Upper lobe of right lung (tissue), 1 donor: ENCODE data around the gene TPD52L1. TPM values are rescaled to one million over a fixed set of nuclear protein-coding genes. Genes with fewer than 3 reads are reported as not detected.

Experiments used
- ATAC-seq: fragments of 200-7000 bp; cut with Tn5 transposase; one replicate; pipeline ENCODE4 v1.9.1; 2020; ENCODE audit warnings: mild to moderate bottlenecking, moderate library complexity
- DNase-seq: peaks from one replicate; pipeline ENCODE4 v3.0.0-alpha.2; 2020
- H3K27ac ChIP-seq: fragments of 200-600 bp; one replicate; pipeline ENCODE4 v1.8.0; 2022
- H3K27me3 ChIP-seq: fragments of 200-600 bp; one replicate; pipeline ENCODE4 v1.8.0; 2022; ENCODE audit warnings: mild to moderate bottlenecking
- H3K36me3 ChIP-seq: fragments of 200-600 bp; one replicate; pipeline ENCODE4 v1.8.0; 2022
- H3K4me1 ChIP-seq: fragments of 200-600 bp; one replicate; pipeline ENCODE4 v1.8.0; 2022
- H3K4me3 ChIP-seq: fragments of 200-600 bp; one replicate; pipeline ENCODE4 v1.8.0; 2022; ENCODE audit warnings: mild to moderate bottlenecking
- H3K9me3 ChIP-seq: fragments of 200-600 bp; one replicate; pipeline ENCODE4 v1.8.0; 2022
- intact Hi-C: fragments of 100-400 bp; cut with DNase I; formaldehyde crosslinking; loops from one replicate; pipeline ENCODE4 v1.11.0; 2022
- total RNA-seq: library from RNA; stranded (reverse); fragmentation: NEBNext Ultra II Directional; extraction: Animal tissue kit (Norgen Biotek cat#: 25700); gene quantifications from one replicate; pipeline ENCODE4 v1.2.1, GENCODE V29; 2021
- TF ChIP-seq, protein P1 (sequence below): fragments of 200-600 bp; IDR thresholded peaks from one replicate; pipeline ENCODE4 v1.8.0; 2022; ENCODE audit warnings: antibody characterized with exemption
- donor health status: DM: no; HTN: yes; CAD: no; lungs with severe emphysema.

The TPD52L1 gene
- total RNA-seq, 1 donor from 2014 or later, result 24.5 TPM

DNA sequence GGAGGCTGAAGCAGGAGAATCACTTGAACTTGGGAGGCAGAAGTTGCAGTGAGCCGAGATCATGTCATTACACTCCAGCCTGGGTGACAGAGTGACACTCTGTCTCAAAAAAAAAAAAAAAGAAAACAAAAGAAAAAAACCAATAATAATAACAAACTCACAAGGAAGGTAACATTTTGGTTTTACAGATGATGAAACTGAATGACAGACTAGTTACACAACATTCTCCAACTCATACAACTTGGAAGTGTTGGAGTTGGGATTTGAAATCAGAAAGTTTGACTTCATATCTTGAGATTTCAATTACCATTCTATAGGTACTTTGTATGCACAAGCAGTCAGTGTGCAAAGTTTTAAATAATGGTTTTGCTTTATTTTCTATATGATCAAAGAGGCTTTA is 10.2 kb downstream of the TPD52L1 start:
- Histone ChIP-seq H3K27me3 (no peaks in the 10 kb centered on the region), H3K9me3 (no peaks in the 10 kb centered on the region), H3K36me3 (no peaks in the 10 kb centered on the region), H3K4me1 (no peaks in the 10 kb centered on the region), H3K4me3 (no peak overlapping the region), H3K27ac (no peak overlapping the region)
- intact Hi-C loops, result no loop called here
- TF ChIP-seq, protein P1, sequence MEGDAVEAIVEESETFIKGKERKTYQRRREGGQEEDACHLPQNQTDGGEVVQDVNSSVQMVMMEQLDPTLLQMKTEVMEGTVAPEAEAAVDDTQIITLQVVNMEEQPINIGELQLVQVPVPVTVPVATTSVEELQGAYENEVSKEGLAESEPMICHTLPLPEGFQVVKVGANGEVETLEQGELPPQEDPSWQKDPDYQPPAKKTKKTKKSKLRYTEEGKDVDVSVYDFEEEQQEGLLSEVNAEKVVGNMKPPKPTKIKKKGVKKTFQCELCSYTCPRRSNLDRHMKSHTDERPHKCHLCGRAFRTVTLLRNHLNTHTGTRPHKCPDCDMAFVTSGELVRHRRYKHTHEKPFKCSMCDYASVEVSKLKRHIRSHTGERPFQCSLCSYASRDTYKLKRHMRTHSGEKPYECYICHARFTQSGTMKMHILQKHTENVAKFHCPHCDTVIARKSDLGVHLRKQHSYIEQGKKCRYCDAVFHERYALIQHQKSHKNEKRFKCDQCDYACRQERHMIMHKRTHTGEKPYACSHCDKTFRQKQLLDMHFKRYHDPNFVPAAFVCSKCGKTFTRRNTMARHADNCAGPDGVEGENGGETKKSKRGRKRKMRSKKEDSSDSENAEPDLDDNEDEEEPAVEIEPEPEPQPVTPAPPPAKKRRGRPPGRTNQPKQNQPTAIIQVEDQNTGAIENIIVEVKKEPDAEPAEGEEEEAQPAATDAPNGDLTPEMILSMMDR, result no peak
- no peak for ATAC-seq
- no peak for DNase-seq

DNA sequence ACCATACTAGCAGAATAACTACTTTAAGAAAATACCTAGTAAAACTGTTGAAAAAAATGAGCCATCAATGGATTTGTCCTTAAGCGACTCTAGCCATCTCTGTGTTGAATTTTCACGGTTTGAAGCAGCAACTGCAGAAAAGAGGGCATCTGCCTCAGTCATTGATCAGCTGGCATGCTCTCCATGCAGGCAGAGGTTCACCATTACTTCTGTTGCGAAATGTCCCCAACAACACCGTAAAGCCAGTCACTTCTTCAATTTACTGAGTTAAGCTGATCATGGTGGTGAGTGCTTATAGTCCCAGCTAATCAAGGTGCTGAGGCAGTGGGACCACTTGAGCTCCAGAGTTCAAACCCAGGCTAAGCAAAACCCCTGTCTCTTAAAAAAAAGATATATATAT is 11.1 kb downstream of the TPD52L1 start:
- no peak overlapping the region for H3K27ac ChIP-seq
- H3K36me3 ChIP-seq, result no peaks in the 10 kb centered on the region
- intact Hi-C loops, result no loop called here
- no peaks in the 10 kb centered on the region for H3K4me1 ChIP-seq
- ATAC-seq (no peak), DNase-seq (no peak)
- H3K9me3 ChIP-seq, result no peaks in the 10 kb centered on the region
- no peaks in the 10 kb centered on the region for H3K27me3 ChIP-seq
- TF ChIP-seq, protein P1, result no peak
- H3K4me3 ChIP-seq, result no peak overlapping the region

DNA sequence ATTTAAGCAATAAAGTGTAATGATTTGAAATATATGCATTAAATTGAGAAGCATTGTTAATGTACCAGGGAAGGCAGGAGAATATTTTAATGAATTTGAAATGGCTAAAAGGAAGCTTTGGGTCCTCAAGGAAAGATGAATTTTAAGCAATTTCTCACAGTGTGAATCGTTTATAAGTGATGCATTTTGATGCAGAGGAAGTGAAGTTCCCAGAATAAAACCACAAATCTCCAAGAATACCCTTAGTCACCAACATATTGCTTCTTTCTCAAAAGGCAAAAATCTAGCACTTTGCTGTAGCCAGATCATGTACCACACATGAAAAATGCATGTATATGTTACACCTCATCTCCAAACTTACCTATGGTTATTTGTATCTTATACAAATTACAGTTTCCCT is 11.7 kb downstream of the TPD52L1 start:
- no peaks in the 10 kb centered on the region for H3K4me1 ChIP-seq
- no peak overlapping the region for H3K4me3 ChIP-seq
- intact Hi-C loops, result no loop called here
- H3K36me3 ChIP-seq, result no peaks in the 10 kb centered on the region
- no peaks in the 10 kb centered on the region for H3K9me3 ChIP-seq
- DNase-seq (no peak), ATAC-seq (no peak)
- TF ChIP-seq, protein P1, result no peak
- no peaks in the 10 kb centered on the region for H3K27me3 ChIP-seq
- no peak overlapping the region for H3K27ac ChIP-seq

DNA sequence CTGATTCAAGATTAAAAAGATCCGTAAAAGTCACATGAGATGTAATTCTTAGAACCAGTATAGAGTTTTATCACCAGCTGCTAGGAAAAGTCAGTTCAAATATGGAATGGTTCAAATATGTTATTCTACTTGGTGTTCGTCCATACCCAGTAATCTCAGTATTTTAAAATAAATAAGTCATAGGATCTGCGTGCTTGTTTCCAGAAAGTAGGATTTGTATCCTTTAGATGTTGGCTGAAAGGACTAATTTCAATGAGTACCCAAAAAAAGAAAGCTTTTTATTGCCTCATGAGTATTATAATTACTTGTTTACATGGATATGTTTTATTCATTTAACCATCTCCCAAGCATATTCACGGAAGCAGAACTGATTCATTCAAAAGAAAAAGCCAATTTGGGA is 12.2 kb downstream of the TPD52L1 start:
- intact Hi-C loops, result no loop called here
- TF ChIP-seq, protein P1, result no peak

DNA sequence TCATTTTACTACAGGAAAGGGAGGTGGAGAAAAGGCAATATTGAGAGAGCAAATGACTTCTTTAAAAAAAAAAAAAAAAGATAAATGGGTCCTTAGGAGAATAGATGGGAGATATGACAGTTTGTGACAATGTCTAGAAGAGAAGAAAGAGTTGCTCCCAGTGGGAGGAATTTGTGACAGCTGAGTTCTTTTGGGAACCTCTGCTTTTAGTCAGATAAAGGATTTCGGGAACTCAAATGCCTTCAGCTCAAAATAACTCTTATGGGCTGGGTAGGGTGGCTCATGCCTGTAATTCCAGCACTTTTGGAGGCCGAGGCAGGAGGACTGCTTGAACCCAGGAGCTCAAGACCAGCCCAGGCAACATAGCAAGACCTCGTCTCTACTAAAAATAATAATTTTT is 13.1 kb downstream of the TPD52L1 start:
- Histone ChIP-seq H3K4me3 (no peak overlapping the region), H3K27ac (no peak overlapping the region), H3K27me3 (no peaks in the 10 kb centered on the region), H3K9me3 (no peaks in the 10 kb centered on the region), H3K4me1 (no peaks in the 10 kb centered on the region), H3K36me3 (no peaks in the 10 kb centered on the region)
- intact Hi-C loops, result no loop called here
- ATAC-seq (no peak), DNase-seq (no peak)
- TF ChIP-seq, protein P1, result no peak

More for the DNA sequence above, 12.2 kb downstream of the TPD52L1 start:
- H3K27ac ChIP-seq, result no peak overlapping the region
- DNase-seq, result no peak
- ATAC-seq, result no peak
- H3K4me3 ChIP-seq, result no peak overlapping the region
- H3K4me1 ChIP-seq, result no peaks in the 10 kb centered on the region
- H3K27me3 ChIP-seq, result no peaks in the 10 kb centered on the region
- H3K36me3 ChIP-seq, result no peaks in the 10 kb centered on the region
- no peaks in the 10 kb centered on the region for H3K9me3 ChIP-seq

DNA sequence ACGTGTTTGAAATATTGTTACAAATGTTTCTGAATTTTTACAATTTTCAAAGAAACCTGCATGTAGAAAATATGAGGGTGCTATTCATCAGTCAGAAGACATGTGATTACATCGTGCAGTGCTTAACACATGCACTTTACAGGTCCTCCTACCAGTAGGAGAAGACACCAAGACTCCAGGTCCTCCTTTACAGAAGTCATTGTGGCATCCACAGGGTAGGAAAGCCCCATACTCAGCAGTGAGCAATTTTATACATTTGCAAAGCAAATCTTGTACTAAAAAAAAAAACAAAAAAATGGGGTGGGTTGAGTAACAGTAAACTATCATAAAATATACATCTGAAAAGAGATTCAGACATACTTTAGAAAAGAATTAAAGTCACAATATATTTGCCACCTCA is 14.0 kb downstream of the TPD52L1 start:
- H3K27me3 ChIP-seq, result no peaks in the 10 kb centered on the region
- ATAC-seq, result no peak
- H3K4me1 ChIP-seq, result no peaks in the 10 kb centered on the region
- H3K4me3 ChIP-seq, result no peak overlapping the region
- H3K36me3 ChIP-seq, result no peaks in the 10 kb centered on the region
- no peaks in the 10 kb centered on the region for H3K9me3 ChIP-seq
- no peak overlapping the region for H3K27ac ChIP-seq
- intact Hi-C loops, result no loop called here
- DNase-seq, result no peak
- TF ChIP-seq, protein P1, result no peak
